OCI-LY1 (cell line): ENCODE results near the gene ALAD.

Source experiments
- CTCF ChIP-seq: fragments of 200-600 bp; sonication (generic), shearing (Covaris generic); IDR thresholded peaks from 2 replicates; pipeline ENCODE4 v1.5.1; 2017; ENCODE audit warnings: mild to moderate bottlenecking, antibody characterized with exemption, low read length, moderate library complexity, mixed read lengths
- EZH2 ChIP-seq: fragments of 200-600 bp; sonication (generic), shearing (Covaris generic); IDR thresholded peaks from 2 replicates; pipeline ENCODE4 v1.8.0; 2017; ENCODE audit warnings: borderline replicate concordance, mixed run types, mild to moderate bottlenecking, antibody characterized with exemption, low read length, moderate library complexity, mixed read lengths

GRCh38 chr9:113391917-113392316 is 9.2 kb downstream of the ALAD start:
- TF ChIP-seq CTCF (no peak), EZH2 (no peak)
